Activated CD8-positive, alpha-beta memory T cell treated with anti-CD3 and anti-CD28 coated beads, Interleukin-2, amount 50 U/mL, for 1 hour (primary cell): Measurements from ENCODE around the gene KCTD11.

ENCODE experiments used
- DNase-seq: peaks from one replicate; pipeline ENCODE4 v3.0.0-alpha.2; 2020; ENCODE audit errors: extremely low read depth

KCTD11 gene

DNA sequence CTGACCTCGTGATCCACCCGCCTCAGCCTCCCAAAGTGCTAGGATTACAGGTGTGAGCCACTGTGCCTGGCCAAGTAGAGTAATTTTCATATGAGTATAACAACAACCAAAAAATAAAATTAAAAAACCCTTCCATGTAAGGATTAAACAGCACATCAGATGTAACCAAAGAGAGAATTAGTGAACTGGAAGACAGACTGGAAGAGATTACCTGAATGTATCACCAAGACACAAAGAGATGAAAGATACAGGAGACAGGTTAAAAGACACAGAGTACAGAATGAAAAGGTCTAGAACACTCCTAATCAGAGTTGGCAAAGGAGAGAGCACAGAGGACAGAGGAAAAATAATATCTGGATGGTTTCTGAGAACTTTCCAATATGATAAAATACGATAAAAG lies 27.2 kb downstream of the KCTD11 start:
- no peak for DNase-seq

- no peak for DNase-seq
These were observed 28.4 kb downstream of the KCTD11 start for GRCh38 chr17:7380321-7380720.

DNA sequence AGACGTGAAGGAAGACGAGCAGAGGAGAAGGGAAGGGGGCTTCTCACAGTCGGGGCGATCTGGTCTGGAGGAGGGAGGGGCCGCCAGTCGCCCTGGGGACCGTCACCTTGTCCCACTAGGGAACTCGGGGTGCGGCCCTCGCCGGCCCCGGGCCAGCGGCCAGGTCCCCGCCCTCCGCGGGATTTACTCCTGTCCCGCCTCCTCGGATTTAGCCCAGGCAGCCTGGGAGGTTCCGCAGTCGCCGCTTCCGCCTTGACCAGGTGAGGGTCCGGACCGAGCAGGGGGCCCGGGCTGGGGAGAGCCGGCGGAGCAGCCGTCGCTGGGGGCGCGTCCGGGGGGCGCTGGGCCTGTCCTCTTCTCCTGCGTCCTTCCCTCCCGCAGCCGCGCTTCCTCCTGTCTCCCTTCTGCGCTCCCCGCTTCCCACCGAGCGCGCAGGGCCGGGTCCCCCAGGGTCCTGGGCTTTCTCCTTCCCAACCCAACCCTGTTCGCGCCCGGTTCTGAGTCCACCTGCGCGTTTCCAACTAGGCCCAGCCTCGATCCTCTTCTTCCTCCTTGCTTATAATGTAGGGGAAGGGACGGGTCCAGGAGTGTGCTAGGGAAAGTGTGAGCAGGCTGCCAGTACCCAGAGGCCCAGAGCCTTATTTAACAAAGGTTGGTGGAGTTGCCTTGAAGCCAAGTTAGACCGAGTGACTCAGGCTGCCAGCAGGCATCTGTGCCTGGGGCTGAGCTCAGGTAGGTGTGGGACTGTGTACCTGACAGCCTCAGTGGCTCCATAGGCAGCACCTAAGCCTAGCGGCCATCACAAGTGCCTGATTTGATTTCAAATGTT lies 29.1 kb downstream of the KCTD11 start, which contains the start of gene TNK1:
Gene TNK1, plus strand, starts transcription at position 235 of the 829 bp plus-strand sequence. CDS start 1,838 bp downstream, outside the sequence.
- DNase-seq = no peak

- no peak for DNase-seq
These were observed 30.9 kb downstream of the KCTD11 start for GRCh38 chr17:7382901-7383300.

- no peak for DNase-seq
These were observed 31.4 kb downstream of the KCTD11 start for GRCh38 chr17:7383371-7383741.

DNA sequence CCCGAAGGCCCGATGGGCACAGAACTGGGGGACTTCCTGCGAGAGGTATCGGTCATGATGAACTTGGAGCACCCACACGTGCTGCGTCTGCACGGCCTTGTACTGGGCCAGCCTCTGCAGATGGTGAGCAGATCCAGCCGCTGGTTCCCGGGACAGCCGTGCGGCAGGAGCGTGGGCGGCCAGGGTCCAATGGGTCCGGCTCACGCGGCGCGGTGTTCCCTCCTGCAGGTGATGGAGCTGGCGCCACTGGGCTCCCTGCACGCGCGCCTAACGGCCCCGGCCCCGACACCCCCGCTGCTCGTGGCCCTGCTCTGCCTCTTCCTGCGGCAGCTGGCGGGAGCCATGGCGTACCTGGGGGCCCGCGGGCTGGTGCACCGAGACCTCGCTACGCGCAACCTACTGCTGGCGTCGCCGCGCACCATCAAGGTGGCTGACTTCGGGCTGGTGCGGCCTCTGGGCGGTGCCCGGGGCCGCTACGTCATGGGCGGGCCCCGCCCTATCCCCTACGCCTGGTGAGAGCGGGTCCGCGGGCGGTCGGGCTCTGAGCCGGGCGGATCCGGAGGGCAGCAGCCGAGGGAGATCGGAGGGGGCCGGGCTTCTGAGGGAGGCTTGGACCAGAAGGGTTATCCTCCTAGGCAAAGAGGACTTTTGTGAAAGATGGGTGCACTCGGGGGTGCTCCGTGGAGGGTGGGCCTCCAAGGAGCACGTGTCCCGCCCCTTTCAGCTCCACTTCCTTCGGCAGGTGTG lies 32.0 kb downstream of the KCTD11 start:
- DNase-seq = no peak

GRCh38 chr17:7384489-7385081 lies 32.6 kb downstream of the KCTD11 start:
- no peak for DNase-seq

GRCh38 chr17:7388856-7389255 lies 36.9 kb downstream of the KCTD11 start:
- DNase-seq = no peak

GRCh38 chr17:7389924-7390910 lies 38.3 kb downstream of the KCTD11 start:
- no peak for DNase-seq

DNA sequence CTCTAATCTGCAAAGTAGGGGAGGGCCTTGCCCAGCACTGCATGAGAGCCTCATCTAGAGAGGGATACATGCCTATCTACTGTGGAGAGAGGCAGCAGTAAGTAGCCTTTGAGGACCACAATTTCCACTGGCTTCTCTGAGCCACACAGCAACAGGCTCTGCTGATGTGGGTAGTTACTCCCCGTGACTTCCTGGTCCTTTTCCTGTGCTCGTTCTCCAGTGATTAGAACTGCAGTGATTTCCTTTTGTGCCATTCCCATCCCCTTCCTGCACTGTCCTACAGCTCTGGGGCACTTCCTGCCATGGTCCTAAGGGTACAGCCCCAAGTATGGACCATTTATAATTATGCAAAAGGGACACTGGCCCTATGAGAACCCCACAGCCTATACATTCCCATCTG lies 39.3 kb downstream of the KCTD11 start:
- no peak for DNase-seq

- no peak for DNase-seq
These were observed 41.0 kb downstream of the KCTD11 start for GRCh38 chr17:7392696-7393612.

DNA sequence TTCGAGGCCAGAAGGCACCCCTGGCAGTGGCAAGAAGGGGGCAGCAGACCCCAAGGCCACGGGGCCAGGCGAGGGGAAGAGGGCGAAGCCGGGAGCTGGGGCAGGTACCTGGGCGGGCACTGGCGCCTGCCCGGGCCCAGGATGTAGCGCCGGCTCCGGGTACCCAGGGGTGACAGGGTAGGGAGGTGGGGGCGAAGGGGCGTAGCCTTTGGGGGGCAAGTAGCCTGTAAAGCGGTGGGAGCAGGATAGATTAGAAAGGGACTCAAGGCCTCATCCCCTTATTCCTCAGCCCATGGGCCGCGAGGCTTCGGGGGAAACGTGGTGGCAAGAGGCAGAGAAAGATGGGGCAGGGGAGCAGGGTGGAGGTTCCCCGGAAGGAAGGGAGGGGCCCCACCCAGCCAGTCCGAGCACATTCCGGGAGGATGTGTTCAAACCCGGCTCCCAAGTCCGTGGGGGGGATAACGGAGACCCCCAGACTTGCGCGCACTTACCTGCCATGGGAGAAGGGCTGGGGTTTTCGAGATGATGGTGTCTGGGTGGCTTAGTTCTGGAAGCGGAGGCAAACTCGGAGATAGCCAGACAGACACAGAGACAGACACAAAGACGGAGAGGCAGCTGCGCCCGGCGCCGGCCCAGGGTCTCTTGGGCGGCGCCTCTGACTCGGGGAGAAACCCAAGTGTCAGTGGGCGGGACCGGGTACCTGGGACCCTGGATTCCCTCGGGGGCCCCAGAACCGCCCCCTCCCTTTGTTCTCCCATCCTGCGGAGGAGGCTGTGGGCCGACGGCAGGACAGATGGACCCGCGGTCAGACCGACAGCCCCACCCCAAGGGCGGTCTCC lies 41.9 kb downstream of the KCTD11 start:
- no peak for DNase-seq

GRCh38 chr17:7394452-7395191 lies 42.7 kb downstream of the KCTD11 start, which contains the start of gene PLSCR3:
Gene PLSCR3 (minus strand): TSS chr17:7394525. CDS start chr17:7394110, 415 bp downstream.
- no peak for DNase-seq

- no peak for DNase-seq
These were observed 44.2 kb downstream of the KCTD11 start for GRCh38 chr17:7396147-7396546.

- DNase-seq = no peak
These were observed 46.6 kb downstream of the KCTD11 start for GRCh38 chr17:7398612-7399011.

GRCh38 chr17:7403043-7403726 lies 51.2 kb downstream of the KCTD11 start:
- no peak for DNase-seq

- no peak for DNase-seq
These were observed 51.7 kb downstream of the KCTD11 start for GRCh38 chr17:7403727-7403976.
